ENCODE measurements around the gene SGSM2. TPM values are rescaled to one million over a fixed set of nuclear protein-coding genes. Genes with fewer than 3 reads are reported as not detected.

The SGSM2 gene
- total RNA-seq, 1 experiment from 2014 or later: 49.0 TPM

DNA sequence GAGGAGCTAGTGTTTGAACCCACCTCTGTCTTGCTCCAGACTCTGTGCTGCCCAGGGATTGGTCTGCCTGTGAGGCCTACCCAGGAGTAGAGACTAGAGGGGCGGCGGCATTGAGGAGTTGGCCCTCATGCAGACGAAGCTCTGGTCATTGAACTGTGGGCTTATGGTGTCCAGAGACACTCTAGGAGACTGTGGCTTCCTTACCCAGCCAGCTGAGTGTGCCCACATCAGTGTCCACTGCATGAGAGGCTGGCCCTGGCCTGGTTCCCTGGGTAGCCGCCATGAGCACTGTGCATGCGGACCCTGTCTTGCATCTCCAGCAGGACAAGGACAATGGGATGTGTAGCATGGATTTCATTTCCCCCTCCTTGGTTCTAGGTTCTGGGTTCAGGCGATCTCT is 14.0 kb downstream of the SGSM2 start:
- ATAC-seq (no peak), DNase-seq (ENCODE audit: low read depth, low spot score) (no peak)
- no TSS peak for BruUV-seq (replicated peaks)
- Histone ChIP-seq H3K4me1 (ENCODE audit: control insufficient read depth, insufficient read depth, low read length) (no peaks in the 10 kb centered on the region), H3K27ac (ENCODE audit: low read length) (no peak overlapping the region), H3K9me3 (ENCODE audit: control insufficient read depth, insufficient read depth, low read depth, low read length) (no peaks in the 10 kb centered on the region), H3K36me3 (ENCODE audit: control insufficient read depth, insufficient read depth, low read length) (no peaks in the 10 kb centered on the region), H3K27me3 (ENCODE audit: control insufficient read depth, insufficient read depth, low read length) (no peaks in the 10 kb centered on the region), H3K4me3 (ENCODE audit: low read depth in 2 of 2, low read length in 2 of 2) (no peak overlapping the region)
- in situ Hi-C loops (cut with HindIII; ENCODE audit: low pct_unique_long_range_greater_than_20kb, low sequenced_read_pairs): no loop called here
- TF ChIP-seq SIN3A (IDR thresholded peaks at IDR 0.05; ENCODE audit: borderline replicate concordance, insufficient read depth, low read depth, low read length) (no peak), POLR2AphosphoS5 (IDR thresholded peaks at IDR 0.05; ENCODE audit: low read depth, low read length) (no peak), TCF7L2 (IDR thresholded peaks at IDR 0.05; ENCODE audit: low read depth, low read length) (no peak)
- TF ChIP-seq, protein P1, sequence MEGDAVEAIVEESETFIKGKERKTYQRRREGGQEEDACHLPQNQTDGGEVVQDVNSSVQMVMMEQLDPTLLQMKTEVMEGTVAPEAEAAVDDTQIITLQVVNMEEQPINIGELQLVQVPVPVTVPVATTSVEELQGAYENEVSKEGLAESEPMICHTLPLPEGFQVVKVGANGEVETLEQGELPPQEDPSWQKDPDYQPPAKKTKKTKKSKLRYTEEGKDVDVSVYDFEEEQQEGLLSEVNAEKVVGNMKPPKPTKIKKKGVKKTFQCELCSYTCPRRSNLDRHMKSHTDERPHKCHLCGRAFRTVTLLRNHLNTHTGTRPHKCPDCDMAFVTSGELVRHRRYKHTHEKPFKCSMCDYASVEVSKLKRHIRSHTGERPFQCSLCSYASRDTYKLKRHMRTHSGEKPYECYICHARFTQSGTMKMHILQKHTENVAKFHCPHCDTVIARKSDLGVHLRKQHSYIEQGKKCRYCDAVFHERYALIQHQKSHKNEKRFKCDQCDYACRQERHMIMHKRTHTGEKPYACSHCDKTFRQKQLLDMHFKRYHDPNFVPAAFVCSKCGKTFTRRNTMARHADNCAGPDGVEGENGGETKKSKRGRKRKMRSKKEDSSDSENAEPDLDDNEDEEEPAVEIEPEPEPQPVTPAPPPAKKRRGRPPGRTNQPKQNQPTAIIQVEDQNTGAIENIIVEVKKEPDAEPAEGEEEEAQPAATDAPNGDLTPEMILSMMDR (IDR thresholded peaks at IDR 0.05): no peak
- TF ChIP-seq, protein P2, sequence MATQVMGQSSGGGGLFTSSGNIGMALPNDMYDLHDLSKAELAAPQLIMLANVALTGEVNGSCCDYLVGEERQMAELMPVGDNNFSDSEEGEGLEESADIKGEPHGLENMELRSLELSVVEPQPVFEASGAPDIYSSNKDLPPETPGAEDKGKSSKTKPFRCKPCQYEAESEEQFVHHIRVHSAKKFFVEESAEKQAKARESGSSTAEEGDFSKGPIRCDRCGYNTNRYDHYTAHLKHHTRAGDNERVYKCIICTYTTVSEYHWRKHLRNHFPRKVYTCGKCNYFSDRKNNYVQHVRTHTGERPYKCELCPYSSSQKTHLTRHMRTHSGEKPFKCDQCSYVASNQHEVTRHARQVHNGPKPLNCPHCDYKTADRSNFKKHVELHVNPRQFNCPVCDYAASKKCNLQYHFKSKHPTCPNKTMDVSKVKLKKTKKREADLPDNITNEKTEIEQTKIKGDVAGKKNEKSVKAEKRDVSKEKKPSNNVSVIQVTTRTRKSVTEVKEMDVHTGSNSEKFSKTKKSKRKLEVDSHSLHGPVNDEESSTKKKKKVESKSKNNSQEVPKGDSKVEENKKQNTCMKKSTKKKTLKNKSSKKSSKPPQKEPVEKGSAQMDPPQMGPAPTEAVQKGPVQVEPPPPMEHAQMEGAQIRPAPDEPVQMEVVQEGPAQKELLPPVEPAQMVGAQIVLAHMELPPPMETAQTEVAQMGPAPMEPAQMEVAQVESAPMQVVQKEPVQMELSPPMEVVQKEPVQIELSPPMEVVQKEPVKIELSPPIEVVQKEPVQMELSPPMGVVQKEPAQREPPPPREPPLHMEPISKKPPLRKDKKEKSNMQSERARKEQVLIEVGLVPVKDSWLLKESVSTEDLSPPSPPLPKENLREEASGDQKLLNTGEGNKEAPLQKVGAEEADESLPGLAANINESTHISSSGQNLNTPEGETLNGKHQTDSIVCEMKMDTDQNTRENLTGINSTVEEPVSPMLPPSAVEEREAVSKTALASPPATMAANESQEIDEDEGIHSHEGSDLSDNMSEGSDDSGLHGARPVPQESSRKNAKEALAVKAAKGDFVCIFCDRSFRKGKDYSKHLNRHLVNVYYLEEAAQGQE (IDR thresholded peaks at IDR 0.05; ENCODE audit: insufficient read depth in 1 of 2, low read depth in 2 of 2, low read length in 1 of 2): no peak
- intact Hi-C loops (cut with micrococcal nuclease; ENCODE audit: unreplicated experiment): no loop called here
- ChIA-PET POLR2A (no interaction called here), CTCF (no interaction called here)

DNA sequence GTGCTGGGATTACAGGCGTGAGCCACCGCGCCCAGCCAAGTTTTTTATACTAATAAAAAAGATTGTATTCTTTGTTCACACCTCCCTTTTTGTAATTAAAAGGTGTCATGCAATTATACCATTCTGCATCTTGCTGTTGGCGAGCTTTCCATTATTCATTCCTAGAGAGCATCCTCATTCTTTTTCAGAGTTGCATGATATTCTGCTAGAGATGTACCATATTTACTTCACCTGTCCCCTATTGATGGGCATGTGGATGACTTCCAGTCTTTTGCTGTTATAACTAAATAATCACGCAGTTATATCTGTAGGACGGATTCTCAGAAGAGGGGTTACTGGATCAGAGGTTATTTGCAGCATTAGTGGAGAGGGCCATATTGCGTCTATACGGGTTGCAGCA is 17.0 kb downstream of the SGSM2 start:
- ChIA-PET CTCF (no interaction called here), POLR2A (interaction anchor here (0.6 kb wide), 1 partner anchor 40 kb away, joined by 3 read pairs; no protein-coding TSS in a partner anchor)
- Histone ChIP-seq H3K4me1 (ENCODE audit: control insufficient read depth, insufficient read depth, low read length) (no peaks in the 10 kb centered on the region), H3K4me3 (ENCODE audit: low read depth in 2 of 2, low read length in 2 of 2) (no peak overlapping the region), H3K27me3 (ENCODE audit: control insufficient read depth, insufficient read depth, low read length) (no peaks in the 10 kb centered on the region), H3K27ac (ENCODE audit: low read length) (no peak overlapping the region), H3K9me3 (ENCODE audit: control insufficient read depth, insufficient read depth, low read depth, low read length) (no peaks in the 10 kb centered on the region), H3K36me3 (ENCODE audit: control insufficient read depth, insufficient read depth, low read length) (no peaks in the 10 kb centered on the region)
- in situ Hi-C loops (cut with HindIII; ENCODE audit: low pct_unique_long_range_greater_than_20kb, low sequenced_read_pairs): no loop called here
- no TSS peak for BruUV-seq (replicated peaks)
- no peak for DNase-seq (ENCODE audit: low read depth, low spot score)
- TF ChIP-seq SIN3A (IDR thresholded peaks at IDR 0.05; ENCODE audit: borderline replicate concordance, insufficient read depth, low read depth, low read length): no peak
- no peak for TF ChIP-seq TCF7L2 (IDR thresholded peaks at IDR 0.05; ENCODE audit: low read depth, low read length)
- no peak for TF ChIP-seq POLR2AphosphoS5 (IDR thresholded peaks at IDR 0.05; ENCODE audit: low read depth, low read length)
- TF ChIP-seq, protein P2 (IDR thresholded peaks at IDR 0.05; ENCODE audit: insufficient read depth in 1 of 2, low read depth in 2 of 2, low read length in 1 of 2): no peak
- TF ChIP-seq, protein P1 (IDR thresholded peaks at IDR 0.05): no peak
- no peak for ATAC-seq
- intact Hi-C loops (cut with micrococcal nuclease; ENCODE audit: unreplicated experiment): no loop called here
